ENCODE results near the gene MYCN. TPM values are rescaled to one million over a fixed set of nuclear protein-coding genes. Genes with fewer than 3 reads are reported as not detected.
A peak's percentile ranks its signal among the peaks of the same experiment; 100 is the strongest.

Gene MYCN
- total RNA-seq, 1 donor from 2014 or later, result 0.68 TPM

DNA sequence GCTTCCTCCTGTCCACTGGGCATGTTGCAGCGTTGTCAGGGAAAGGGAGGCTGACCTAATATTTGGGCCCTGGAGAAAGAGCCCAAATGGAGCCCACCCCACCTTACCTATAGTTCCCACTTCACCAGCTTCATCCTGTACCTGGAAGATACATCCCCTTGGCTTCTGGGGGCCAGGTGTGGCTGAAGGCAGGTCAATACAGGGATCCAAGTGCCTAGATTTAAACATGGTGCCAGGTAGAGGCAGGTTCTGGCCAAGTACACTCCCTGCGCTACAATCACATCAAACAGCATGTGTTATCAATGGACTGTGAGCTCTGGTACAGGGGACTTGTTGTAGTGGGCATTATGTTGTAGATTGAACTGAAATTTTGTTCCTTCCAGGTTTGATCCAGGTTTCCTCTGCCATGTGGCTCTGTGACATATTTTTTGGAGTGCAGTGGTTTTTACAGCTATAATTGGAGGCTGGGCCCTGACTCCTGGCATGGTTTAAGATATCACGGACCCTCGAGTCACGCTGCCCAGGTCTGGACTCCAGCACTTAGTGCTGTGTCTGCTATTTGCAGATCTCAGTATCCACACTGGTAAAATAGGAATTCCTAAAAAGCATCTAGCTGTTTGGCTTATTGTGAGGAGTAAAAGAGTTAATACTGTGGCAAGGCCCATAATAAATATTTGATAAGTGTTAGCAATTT, 23.8 kb downstream of the MYCN start:
- Histone ChIP-seq H3K9me3 (no peaks in the 10 kb centered on the region), H3K27me3 (ENCODE audit: low read depth) (no peaks in the 10 kb centered on the region), H3K27ac (no peak overlapping the region), H3K36me3 (no peaks in the 10 kb centered on the region), H3K4me1 (no peaks in the 10 kb centered on the region), H3K4me3 (no peak overlapping the region)
- intact Hi-C loops (cut with DNase I), result no loop called here
- TF ChIP-seq, protein P1, sequence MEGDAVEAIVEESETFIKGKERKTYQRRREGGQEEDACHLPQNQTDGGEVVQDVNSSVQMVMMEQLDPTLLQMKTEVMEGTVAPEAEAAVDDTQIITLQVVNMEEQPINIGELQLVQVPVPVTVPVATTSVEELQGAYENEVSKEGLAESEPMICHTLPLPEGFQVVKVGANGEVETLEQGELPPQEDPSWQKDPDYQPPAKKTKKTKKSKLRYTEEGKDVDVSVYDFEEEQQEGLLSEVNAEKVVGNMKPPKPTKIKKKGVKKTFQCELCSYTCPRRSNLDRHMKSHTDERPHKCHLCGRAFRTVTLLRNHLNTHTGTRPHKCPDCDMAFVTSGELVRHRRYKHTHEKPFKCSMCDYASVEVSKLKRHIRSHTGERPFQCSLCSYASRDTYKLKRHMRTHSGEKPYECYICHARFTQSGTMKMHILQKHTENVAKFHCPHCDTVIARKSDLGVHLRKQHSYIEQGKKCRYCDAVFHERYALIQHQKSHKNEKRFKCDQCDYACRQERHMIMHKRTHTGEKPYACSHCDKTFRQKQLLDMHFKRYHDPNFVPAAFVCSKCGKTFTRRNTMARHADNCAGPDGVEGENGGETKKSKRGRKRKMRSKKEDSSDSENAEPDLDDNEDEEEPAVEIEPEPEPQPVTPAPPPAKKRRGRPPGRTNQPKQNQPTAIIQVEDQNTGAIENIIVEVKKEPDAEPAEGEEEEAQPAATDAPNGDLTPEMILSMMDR (IDR thresholded peaks at IDR 0.05), result no peak
- DNase-seq (no peak), ATAC-seq (no peak)

DNA sequence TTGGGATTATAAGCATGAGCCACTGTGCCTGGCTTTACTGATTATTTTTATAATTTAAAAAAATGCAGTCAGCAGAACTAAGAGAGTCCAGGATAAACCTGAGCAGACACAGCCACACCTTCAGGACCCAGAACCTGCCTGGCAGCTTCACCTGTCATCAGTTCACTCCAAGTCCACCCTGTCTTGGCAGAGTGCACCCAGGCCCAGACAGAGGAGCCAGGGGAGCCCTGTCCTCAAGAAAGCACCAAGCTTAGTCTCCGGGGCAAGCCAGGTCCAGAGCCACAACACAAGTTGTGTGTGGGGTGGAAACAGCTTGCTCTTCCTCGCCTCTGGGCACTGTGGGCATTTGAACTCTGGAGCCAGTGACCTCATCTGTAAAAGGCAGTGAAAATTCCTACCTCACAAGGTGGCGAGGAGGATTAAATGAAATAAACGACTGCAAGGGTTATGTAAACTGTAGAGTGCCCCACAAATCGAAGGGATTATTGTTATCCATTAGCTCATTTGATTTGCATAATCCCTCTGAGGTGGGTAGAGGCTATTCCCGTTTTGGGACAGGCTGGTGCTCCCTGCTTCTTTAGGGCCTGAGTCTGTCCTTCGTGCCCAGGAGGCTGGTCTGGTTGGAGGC, 24.7 kb downstream of the MYCN start:
- TF ChIP-seq, protein P1 (IDR thresholded peaks at IDR 0.05), result no peak
- no peaks in the 10 kb centered on the region for H3K36me3 ChIP-seq
- H3K27ac ChIP-seq, result no peak overlapping the region
- DNase-seq (no peak), ATAC-seq (peak in 1 of 2 donors; percentile 25)
- H3K4me3 ChIP-seq, result no peak overlapping the region
- no peaks in the 10 kb centered on the region for H3K9me3 ChIP-seq
- intact Hi-C loops (cut with DNase I), result no loop called here
- no peaks in the 10 kb centered on the region for H3K27me3 ChIP-seq (ENCODE audit: low read depth)
- no peaks in the 10 kb centered on the region for H3K4me1 ChIP-seq

DNA sequence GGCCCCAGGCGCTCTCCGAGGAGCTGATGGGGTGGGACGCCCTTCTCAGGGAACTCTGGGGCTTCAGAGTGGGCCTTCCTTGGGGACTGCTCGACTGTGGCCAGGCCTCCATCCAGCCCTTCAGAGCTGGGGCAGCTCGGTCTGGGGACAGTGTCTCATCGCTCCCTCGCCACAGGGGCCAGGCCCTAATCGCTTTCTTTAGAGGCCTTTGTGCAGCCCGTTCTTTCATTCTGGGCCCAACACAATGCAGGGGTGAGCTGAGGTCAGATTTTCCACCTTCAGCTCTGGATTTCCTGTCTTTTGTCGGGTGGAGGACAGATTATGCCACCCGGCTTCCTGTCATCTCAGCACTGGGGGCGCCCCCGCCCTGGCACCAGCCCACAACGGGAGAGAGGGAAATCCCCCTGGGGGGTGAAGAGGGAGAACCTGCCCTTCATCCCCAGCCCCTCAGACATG, 25.2 kb downstream of the MYCN start:
- Histone ChIP-seq H3K27ac (no peak overlapping the region), H3K4me3 (no peak overlapping the region), H3K36me3 (no peaks in the 10 kb centered on the region), H3K4me1 (no peaks in the 10 kb centered on the region), H3K27me3 (ENCODE audit: low read depth) (no peaks in the 10 kb centered on the region), H3K9me3 (no peaks in the 10 kb centered on the region)
- TF ChIP-seq, protein P1 (IDR thresholded peaks at IDR 0.05), result no peak
- peak in 1 of 2 donors; percentile 25 for ATAC-seq
- intact Hi-C loops (cut with DNase I), result no loop called here
- DNase-seq, result no peak

DNA sequence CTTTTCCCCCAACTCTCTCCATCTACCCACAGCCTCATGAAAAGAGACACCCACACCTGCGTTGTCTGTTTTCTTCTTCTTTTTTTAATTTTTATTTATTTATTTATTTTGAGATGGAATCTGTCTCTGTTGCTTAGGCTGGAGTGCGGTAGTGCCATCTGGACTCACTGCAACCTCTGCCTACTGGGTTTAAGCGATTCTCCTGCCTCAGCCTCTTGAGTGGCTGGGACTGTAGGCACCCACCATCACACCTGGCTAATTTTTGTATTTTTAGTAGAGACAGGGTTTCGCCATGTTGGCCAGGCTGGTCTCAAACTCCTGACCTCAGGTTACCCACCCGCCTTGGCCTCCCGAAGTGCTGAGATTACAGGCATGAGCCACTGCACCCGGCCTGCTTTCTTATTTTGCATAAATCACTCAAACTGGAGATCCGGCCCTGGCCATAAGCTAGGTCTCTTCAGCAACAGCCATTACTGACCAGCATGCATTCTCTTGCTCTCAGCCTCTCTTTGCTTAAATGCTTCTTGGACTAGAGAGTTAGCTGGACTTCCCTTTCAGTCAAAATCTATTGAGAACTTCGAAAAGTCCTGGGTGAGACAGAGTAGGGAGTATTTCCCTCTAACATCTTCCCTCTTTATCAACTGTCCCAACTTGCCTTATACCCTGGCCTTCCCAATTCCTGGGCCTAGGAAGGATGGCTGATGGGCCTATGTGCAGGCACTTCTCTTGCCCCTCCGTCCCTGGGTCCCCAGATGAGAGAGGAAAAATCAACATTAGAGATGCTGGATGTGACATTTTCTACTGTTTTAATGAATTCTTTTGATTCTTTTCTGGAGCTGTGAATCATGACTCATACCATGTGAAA, 27.3 kb downstream of the MYCN start:
- ATAC-seq (no peak), DNase-seq (no peak)
- Histone ChIP-seq H3K4me1 (no peaks in the 10 kb centered on the region), H3K9me3 (no peaks in the 10 kb centered on the region), H3K4me3 (no peak overlapping the region), H3K27me3 (ENCODE audit: low read depth) (no peaks in the 10 kb centered on the region), H3K36me3 (no peaks in the 10 kb centered on the region), H3K27ac (no peak overlapping the region)
- intact Hi-C loops (cut with DNase I), result no loop called here
- TF ChIP-seq, protein P1 (IDR thresholded peaks at IDR 0.05), result no peak

DNA sequence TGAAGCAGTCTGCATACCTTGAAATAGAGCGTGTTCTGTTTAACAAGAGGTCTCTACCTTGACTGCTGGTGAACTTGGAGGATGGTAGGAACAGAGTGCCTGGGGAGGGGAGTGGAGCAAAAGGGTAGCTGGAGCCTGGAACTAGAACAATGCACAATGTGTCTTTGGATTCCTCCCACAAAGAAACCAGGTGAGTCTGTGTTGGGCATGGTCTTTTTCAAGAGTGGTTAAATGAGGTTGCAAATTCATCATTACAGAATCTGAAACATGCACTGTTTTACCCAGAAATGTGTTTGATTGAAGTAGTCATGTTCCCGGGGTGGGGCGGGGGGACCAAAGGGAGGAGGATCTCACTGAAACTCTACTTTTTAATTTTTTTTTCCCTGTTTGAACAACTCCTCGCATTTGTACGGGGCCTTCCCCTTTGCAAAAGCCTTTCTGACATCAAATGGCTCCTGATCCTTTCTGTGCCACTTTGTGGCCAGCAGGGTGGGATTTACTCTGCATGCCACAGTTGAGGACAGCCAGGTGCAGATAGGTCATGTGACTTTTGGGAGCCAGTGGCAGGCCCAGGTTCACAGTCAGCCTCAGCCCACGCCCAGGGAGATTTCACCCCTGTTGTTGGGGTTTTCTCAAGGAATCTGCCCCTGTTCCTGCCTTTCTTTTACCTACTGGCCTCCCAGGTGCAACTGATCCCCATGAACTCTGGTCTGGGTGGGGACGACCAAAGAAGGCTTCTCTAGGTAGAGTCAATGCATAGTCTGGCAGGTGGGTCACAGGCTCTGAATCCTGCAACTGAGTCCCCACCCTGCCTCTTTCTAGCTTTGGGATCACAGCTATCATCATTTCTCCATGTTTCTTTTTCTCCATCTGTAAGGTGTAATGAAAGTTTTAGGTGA, 28.2 kb downstream of the MYCN start:
- TF ChIP-seq, protein P1 (IDR thresholded peaks at IDR 0.05), result no peak
- no peak overlapping the region for H3K4me3 ChIP-seq
- peaks cover 1% of the 10 kb centered on the region for H3K27me3 ChIP-seq (ENCODE audit: low read depth)
- no peaks in the 10 kb centered on the region for H3K9me3 ChIP-seq
- intact Hi-C loops (cut with DNase I), result no loop called here
- DNase-seq (no peak), ATAC-seq (no peak)
- H3K27ac ChIP-seq, result no peak overlapping the region
- H3K36me3 ChIP-seq, result no peaks in the 10 kb centered on the region
- H3K4me1 ChIP-seq, result no peaks in the 10 kb centered on the region
